GM19099 (cell line): Measurements from ENCODE around the gene AGRP.

Source experiments
- POLR2A ChIP-seq: IDR thresholded peaks from 3 replicates; pipeline ENCODE4 v1.6.1; 2011; ENCODE audit warnings: low read depth; ENCODE audit not compliant: insufficient read length; ENCODE audit errors: extremely low read depth

Gene AGRP

DNA sequence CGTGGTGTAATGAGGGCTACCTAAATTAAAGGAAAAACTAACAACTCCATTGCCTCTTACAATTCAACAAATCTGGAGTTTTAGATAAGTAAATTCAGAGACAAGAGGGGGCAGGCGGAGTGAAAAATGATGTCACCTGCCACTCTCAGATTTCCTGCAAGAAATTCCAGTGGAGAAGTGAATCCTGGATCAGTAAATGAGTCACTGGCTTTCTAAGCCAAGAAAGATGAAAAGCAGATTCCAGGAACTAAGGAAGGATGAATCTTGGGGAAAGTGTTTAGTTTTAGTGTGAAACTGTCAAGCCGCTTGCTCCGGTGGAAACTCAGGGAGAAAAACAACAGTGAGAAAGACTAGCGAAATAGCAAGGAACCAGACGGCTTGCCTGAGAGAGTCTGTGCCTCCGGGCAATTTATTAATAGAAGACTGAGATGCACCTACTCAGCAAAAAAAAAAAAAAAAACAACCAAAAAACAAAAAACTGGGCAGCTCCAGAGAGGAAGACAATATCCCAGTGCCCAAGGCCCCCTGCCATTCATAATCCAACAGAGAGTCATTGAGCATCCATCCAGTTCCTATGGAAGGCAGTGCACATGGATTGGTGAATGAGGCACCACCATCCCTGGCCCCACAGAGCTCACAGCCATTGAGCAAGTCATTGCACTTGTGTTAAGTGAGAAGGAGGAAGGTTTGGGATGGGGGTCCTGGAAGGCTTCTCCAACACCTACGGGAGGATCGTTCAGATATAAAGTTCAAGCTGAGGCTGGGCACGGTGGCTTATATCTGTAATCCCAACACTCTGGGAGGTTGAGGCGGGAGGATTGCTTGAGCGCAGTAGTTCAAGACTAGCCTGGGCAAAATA, 33.2 kb upstream of the AGRP start:
- TF ChIP-seq POLR2A = no peak

DNA sequence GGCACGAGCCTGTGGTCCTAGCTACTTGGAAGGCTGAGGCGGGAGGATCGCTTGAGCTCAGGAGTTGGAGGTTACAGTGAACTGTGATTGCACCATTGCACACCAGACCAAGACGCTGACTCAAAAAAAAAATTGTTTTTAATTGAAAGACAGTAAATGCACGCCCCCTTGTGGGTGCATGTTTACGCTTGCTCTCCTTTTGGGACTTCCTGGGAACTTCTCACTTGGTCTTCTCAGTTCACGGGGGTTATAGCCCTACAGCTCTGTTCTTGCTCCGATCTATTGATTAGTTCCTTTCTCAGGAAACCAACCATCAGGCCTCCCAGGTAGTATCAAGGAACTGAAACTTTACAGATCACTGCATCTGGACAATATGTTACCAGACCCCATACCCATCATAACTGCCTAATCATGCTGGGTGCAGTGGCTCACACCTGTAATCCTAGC, 31.1 kb upstream of the AGRP start:
- TF ChIP-seq POLR2A = no peak

DNA sequence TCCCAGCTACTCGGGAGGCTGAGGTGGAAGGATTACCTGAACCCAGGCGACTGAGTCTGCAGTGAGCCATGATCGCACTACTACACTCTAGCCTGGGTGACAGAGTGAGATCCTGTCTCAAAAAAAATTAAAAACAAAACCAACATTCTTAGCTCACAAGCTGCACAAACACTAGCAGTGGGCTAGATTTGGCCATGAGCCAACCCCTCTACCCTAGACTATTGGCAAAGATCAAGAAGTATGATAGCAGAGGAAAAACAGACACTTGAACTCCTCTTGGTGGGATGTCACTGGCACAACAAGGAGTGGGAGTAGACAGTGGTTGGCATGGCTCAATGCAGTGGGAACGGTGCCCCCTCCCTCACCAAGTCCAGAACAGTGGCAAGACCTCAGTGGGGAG, 25.7 kb upstream of the AGRP start:
- no peak for TF ChIP-seq POLR2A

DNA sequence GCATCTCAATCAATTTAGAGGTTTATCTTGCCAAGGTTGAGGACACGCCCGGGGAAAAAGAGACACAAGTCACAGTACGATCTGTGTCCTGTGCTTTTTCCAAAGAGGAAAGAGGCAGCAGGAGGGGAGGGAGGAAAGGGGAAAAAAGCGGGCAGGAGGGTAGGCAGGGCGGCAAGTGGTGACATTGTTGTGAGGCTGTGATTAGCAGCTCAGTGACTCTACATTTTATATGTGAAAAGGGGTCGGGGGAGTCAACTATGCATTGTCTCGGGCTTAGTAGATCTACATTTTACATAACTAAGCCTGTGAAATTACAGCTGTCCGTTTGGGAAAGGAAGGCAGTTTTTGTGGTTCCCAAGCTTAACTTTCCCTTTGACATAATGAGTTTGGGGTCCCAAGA, 23.1 kb upstream of the AGRP start:
- no peak for TF ChIP-seq POLR2A

DNA sequence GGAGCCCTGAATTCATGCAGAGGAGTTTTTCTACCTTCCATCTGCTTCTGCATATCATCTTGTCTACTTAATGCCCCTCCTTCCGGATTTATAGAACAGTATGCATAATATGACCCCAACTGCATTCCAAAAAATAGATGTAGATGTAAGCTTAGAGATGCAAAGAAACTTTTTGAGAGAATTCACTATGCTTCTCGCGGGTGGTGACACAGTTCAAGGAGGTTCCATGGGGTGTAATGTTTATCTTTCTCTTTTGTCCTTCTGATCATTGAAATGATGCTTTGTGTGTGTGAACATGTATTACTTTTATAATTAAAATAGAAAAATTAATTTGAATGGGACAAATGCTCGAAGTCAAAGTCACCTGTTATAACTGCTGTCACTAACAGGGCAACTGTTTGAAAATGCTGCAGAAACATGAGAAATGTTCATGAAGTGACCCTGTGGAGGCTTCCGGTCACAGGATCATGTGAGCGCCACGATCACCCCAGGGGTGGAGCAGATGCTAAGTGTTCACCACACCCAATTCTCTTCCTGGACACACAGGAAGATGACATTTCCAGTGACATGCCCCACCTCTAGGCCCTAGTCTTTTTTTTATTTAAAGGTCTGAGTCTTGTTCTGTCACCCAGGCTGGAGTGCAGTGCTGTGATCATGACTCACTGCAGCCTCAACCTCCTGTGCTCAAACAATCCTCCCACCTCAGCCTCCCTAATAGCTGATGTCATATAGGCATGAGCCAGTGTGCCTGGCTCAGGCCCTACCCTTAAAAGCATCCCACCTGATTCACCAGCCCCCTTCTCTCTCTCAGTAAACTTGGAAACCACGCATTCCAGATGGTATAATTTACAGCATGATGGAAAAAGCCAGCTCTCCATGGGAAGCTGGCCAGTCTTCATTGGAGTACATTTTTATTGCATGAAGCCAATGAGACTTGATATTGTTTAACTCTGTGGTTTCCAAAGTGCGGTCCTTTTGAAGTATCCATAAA, 21.0 kb upstream of the AGRP start:
- TF ChIP-seq POLR2A = no peak

DNA sequence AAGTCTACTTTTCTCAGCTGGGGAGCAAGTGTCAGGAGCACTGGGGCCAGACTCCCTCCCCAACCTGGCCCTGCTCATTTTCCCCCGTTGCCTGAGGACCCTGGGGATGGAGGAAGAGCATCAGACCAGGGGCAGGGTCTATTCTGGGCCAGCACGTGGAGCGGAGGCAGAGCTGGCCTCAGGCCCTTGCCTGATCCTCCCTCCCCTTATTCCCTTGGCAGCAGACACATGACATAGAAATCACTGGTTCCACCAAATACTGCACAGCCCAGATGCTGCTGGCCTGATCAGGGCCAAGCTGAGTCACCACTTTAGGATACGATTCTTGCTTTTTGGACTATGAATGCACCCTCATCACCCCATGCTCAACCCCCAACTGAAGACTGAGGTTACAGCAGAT, 15.8 kb upstream of the AGRP start:
- no peak for TF ChIP-seq POLR2A

DNA sequence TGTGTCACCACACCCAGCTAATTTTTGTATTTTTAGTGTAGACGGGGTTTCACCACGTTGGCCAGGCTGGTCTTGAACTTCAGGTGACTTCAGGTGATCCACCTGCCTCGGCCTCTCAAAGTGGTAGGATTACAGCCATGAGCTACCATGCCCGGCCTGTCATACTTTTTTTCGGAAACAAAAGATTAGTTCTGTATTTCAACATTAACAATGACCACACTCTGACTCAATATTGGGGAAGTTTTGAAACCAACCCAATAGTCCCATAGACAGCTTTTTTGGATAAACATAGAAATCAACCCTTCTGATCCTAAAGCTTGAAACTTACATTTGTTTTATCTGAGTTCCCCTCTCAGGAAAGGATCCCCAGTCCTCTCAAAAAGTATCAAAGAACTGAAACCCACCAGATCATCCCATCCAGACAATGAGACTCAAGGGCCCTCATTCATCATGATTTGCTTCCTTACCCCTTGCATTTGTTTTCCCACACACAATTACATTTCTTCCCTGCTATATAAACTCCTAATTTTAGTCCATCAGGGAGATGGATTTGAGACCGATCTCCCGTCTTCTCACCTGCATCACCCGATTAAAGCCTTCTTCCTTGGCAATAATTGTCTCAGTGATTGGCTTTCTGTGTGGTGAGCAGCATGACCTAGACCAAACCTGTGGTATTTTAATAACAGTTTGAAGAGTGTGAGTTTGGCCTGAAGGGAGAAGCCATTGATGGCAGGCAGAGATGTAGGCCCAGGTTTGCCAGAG, 7.2 kb upstream of the AGRP start:
- no peak for TF ChIP-seq POLR2A

DNA sequence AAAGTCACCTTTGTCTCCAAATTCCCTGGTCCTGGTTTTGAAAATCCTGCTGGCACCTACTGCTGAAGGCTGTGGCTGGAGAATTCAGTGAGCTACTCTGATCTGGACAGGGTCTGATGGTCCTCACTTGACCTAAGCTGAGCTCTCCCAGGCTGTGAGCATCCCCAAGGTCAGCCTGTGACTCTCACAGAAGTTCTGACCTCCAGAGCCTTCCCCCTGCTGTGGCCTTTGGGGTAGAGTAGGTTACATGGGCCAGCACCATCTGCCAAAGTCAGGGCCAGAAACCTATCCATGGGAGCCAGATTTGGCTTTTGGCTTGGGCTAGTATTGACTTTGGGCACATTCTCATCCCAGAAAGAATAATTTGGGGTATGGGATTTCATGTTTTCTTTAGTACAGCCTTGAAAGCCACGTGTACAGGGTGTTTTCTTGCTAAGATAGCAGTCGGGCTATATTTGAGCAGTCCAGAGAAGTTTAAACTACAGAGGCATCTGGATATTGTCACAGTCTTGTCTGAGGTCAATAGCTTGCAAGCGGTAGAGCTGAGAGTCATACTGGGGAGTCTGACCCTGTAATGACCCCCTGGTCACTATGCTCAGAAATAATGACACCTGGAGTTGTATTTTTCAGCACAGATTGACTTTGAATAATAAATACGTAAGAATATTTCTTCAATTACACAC, 6.2 kb upstream of the AGRP start:
- no peak for TF ChIP-seq POLR2A

DNA sequence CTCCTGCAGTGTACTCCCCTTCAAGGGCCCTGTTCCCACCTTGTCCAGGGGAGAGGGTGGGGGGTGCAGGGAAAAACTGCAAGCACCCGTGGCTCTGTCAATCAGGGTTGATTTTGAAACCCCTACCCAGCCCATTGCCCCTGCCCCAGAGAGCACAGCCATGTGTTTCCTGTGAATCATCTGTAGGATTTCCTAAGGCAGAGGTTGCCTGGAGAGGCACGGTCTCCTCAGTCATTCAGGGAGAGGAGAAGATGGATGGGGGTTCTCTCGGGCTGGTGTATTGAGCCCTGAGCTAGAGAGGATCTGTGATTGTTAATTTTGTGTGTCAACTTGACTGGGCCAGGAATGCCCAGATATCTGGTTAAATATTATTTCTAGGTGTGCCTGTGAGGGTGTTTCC, 3.5 kb upstream of the AGRP start:
- no peak for TF ChIP-seq POLR2A

DNA sequence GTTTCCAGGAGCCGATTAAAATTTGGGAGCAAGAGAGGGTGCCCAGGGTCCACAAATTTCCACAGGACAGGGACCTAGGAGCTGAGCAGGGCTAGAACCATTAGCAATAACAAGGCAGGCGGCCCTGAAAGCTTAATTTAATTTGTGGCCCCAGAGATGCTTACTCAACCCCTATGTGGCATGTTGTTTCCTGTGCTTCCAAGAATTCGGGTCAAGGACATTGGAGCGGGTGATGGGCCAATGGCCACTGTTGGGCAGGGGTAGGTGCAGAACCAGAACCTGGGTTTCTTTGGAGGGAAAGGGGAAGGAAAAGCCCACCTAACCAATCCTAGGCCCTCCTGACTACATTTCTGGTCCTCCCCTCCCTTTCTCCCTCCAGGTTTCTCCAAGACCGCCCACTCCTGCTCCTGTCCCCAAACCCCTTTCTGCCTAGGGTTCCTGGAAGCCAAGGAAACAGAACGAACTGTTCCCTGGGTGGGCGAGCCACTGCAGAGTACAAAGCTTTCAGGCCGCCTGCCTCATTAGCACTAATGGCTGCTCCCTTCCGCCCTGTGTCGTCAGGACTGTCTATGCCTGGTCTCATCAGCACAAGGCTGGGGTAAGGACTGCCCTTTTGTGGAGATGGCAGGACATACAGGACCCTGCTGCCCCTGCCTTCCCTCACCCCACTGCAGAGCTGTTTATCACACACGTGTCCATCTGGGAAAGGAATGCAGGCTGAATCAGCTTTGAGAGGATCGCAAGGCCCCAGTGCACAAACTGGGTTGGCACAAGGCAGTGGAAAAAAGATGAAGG, 581 bp upstream of the AGRP start:
- no peak for TF ChIP-seq POLR2A

DNA sequence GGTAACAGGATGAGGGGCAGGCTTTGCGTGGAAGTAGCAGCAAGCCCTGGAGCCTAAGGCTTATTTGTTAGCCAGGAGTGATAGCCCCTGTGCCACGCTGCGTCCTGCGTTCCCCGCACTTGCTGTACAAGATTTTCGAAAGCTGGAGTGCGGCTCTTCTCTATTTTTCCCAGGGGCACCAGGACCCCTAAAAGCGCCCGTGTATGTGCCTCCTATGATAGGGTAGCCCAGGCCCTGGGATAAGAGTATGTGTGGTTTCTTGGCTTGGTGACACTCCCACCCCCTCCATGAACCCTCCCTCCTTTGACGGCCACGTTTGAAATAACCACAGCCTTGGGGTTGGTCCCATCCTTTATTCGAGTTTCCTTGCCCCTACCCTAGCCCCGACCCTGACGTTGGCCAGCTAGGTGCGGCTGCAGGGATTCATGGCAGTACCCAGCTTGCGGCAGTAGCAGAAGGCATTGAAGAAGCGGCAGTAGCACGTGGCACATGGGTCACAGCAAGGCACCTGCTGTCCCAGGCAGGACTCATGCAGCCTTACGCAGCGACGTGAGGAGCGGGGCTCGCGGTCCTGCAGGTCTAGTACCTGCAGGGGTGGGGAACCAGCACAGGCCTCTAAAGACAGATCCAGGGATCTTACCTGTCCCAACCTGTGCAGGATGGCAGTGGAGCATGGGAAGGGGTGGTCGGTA, 968 bp downstream of the AGRP start:
- TF ChIP-seq POLR2A = no peak

DNA sequence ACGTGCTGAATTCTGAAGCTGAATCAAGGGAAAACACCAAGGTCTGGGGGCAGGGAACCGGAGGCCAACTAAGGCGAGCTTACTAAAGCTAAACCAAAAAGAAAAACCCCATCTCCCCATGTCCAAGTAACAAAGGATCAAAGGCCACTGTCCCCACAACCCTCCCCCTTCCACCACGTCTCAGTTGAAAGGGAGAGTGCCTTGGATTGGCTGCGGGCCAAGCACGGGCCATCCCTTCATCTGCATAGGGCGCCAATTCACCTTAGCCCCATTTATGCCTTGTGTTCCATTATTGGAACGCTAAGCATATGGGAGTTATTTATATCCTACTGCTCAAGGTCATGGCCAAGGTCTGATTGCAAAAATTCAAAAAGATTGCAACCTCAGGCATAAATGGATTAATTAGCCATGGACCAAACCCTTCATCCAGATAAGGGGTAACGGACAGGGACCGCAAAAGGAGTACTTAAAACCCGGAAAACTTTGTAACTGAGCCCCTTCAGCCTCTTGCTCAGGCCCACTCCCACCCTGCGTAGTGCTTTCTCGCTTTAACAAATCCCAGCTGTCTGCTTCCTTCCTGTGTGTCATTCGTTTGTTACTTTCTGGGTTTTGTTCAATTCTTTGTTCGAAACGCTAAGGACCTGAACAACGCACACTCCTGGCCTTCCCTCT, 1.6 kb downstream of the AGRP start:
- TF ChIP-seq POLR2A = no peak
